ENCODE results near the gene SSTR3. TPM values are rescaled to one million over a fixed set of nuclear protein-coding genes. Genes with fewer than 3 reads are reported as not detected.

SSTR3 gene
- total and polyA plus RNA-seq, 2 of the 13 experiments (the other 11 are each of a cell fraction or from before 2014, with no cell fraction given), result 0.08 to 0.64 TPM

DNA sequence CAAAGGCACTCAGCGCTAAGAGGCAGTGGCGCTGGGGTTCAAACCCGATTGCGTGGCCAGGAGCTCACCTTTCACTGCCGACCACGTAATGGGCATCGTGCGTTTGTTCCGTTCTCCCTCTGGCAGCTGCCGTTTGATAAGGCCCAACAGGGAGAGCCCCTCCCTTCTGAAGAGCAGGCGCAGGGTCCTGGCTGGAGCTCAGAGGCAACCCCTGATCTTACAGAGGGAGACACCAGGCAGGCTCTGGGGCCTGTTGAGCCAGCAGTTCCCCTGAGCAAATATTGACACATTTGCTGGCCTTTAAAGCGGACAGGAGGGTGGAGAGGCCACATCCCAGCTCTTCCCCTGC lies 12.5 kb downstream of the SSTR3 start (continued):
- TF ChIP-seq, protein P1, sequence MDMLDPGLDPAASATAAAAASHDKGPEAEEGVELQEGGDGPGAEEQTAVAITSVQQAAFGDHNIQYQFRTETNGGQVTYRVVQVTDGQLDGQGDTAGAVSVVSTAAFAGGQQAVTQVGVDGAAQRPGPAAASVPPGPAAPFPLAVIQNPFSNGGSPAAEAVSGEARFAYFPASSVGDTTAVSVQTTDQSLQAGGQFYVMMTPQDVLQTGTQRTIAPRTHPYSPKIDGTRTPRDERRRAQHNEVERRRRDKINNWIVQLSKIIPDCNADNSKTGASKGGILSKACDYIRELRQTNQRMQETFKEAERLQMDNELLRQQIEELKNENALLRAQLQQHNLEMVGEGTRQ (IDR thresholded peaks at IDR 0.05; ENCODE audit: low read depth, low read length), result no peak
- TF ChIP-seq, protein P1 (CRISPR knock-in tag; IDR thresholded peaks at IDR 0.05; ENCODE audit: borderline replicate concordance), result no peak
- TF ChIP-seq ASH2L (IDR thresholded peaks at IDR 0.05; ENCODE audit: insufficient read length, low read depth, low read length) (peak; percentile 62), ZNF546 (CRISPR knock-in tag; conservative IDR thresholded peaks at IDR 0.05) (no peak), ZNF879 (CRISPR knock-in tag; IDR thresholded peaks at IDR 0.05) (no peak), ZFP82 (CRISPR knock-in tag; IDR thresholded peaks at IDR 0.05; ENCODE audit: borderline replicate concordance) (no peak), FOXA3 (CRISPR knock-in tag; IDR thresholded peaks at IDR 0.05) (peak; percentile 89), ZNF343 (CRISPR knock-in tag; IDR thresholded peaks at IDR 0.05) (no peak), TGIF2 (CRISPR knock-in tag; IDR thresholded peaks at IDR 0.05) (no peak; the same call in 1 of the 2 replicates), ZNF670 (CRISPR knock-in tag; IDR thresholded peaks at IDR 0.05; ENCODE audit: borderline replicate concordance) (no peak), MED1 (CRISPR knock-in tag; IDR thresholded peaks at IDR 0.05) (no peak), ZNF556 (CRISPR knock-in tag; IDR thresholded peaks at IDR 0.05; ENCODE audit: borderline replicate concordance) (0 out of 2 replicates have a peak, but pooled peaks have one; percentile 20), TCF7 (IDR thresholded peaks at IDR 0.05; ENCODE audit: low read depth) (0 out of 2 replicates have a peak, but pooled peaks have one; percentile 25), ZNF432 (CRISPR knock-in tag; IDR thresholded peaks at IDR 0.05; ENCODE audit: borderline replicate concordance) (no peak), MED13 (CRISPR knock-in tag; IDR thresholded peaks at IDR 0.05) (no peak), SIX4 (CRISPR knock-in tag; IDR thresholded peaks at IDR 0.05) (no peak)
- TF ChIP-seq, protein P2, sequence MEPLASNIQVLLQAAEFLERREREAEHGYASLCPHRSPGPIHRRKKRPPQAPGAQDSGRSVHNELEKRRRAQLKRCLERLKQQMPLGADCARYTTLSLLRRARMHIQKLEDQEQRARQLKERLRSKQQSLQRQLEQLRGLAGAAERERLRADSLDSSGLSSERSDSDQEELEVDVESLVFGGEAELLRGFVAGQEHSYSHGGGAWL (CRISPR knock-in tag; IDR thresholded peaks at IDR 0.05), result no peak
- TF ChIP-seq, protein P3, sequence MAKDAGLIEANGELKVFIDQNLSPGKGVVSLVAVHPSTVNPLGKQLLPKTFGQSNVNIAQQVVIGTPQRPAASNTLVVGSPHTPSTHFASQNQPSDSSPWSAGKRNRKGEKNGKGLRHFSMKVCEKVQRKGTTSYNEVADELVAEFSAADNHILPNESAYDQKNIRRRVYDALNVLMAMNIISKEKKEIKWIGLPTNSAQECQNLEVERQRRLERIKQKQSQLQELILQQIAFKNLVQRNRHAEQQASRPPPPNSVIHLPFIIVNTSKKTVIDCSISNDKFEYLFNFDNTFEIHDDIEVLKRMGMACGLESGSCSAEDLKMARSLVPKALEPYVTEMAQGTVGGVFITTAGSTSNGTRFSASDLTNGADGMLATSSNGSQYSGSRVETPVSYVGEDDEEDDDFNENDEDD (CRISPR knock-in tag; IDR thresholded peaks at IDR 0.05; ENCODE audit: borderline replicate concordance), result no peak
- TF ChIP-seq, protein P4, sequence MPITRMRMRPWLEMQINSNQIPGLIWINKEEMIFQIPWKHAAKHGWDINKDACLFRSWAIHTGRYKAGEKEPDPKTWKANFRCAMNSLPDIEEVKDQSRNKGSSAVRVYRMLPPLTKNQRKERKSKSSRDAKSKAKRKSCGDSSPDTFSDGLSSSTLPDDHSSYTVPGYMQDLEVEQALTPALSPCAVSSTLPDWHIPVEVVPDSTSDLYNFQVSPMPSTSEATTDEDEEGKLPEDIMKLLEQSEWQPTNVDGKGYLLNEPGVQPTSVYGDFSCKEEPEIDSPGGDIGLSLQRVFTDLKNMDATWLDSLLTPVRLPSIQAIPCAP (CRISPR knock-in tag; IDR thresholded peaks at IDR 0.05; ENCODE audit: low read depth), result no peak
- TF ChIP-seq, protein P5, sequence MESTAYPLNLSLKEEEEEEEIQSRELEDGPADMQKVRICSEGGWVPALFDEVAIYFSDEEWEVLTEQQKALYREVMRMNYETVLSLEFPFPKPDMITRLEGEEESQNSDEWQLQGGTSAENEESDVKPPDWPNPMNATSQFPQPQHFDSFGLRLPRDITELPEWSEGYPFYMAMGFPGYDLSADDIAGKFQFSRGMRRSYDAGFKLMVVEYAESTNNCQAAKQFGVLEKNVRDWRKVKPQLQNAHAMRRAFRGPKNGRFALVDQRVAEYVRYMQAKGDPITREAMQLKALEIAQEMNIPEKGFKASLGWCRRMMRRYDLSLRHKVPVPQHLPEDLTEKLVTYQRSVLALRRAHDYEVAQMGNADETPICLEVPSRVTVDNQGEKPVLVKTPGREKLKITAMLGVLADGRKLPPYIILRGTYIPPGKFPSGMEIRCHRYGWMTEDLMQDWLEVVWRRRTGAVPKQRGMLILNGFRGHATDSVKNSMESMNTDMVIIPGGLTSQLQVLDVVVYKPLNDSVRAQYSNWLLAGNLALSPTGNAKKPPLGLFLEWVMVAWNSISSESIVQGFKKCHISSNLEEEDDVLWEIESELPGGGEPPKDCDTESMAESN (CRISPR knock-in tag; conservative IDR thresholded peaks at IDR 0.05), result no peak; the same call in 1 of the 2 replicates
- TF ChIP-seq, protein P6, sequence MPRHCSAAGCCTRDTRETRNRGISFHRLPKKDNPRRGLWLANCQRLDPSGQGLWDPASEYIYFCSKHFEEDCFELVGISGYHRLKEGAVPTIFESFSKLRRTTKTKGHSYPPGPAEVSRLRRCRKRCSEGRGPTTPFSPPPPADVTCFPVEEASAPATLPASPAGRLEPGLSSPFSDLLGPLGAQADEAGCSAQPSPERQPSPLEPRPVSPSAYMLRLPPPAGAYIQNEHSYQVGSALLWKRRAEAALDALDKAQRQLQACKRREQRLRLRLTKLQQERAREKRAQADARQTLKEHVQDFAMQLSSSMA (CRISPR knock-in tag; IDR thresholded peaks at IDR 0.05), result peak; percentile 90; the same call in 1 of the 2 replicates
